ENCODE data around the gene RALGAPB. TPM values are rescaled to one million over a fixed set of nuclear protein-coding genes. Genes with fewer than 3 reads are reported as not detected.

Gene RALGAPB
- total and polyA plus RNA-seq, 10 donors: 6.8 to 62.5 (median 44.1) TPM

- H3K4me1 ChIP-seq: peaks cover 0 to 13% (median 4%) of the 10 kb centered on the region in 6 donors
- no peaks in the 10 kb centered on the region for H3K9me3 ChIP-seq
- peaks cover 0 to 73% (median 38%) of the 10 kb centered on the region in 7 donors for H3K27me3 ChIP-seq (replicated peaks in 1 of 7)
- TF ChIP-seq, protein P1, sequence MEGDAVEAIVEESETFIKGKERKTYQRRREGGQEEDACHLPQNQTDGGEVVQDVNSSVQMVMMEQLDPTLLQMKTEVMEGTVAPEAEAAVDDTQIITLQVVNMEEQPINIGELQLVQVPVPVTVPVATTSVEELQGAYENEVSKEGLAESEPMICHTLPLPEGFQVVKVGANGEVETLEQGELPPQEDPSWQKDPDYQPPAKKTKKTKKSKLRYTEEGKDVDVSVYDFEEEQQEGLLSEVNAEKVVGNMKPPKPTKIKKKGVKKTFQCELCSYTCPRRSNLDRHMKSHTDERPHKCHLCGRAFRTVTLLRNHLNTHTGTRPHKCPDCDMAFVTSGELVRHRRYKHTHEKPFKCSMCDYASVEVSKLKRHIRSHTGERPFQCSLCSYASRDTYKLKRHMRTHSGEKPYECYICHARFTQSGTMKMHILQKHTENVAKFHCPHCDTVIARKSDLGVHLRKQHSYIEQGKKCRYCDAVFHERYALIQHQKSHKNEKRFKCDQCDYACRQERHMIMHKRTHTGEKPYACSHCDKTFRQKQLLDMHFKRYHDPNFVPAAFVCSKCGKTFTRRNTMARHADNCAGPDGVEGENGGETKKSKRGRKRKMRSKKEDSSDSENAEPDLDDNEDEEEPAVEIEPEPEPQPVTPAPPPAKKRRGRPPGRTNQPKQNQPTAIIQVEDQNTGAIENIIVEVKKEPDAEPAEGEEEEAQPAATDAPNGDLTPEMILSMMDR (IDR thresholded peaks at IDR 0.05 in 8 of 11, conservative IDR thresholded peaks at IDR 0.05 in 3 of 11): no peak
- TF ChIP-seq POLR2AphosphoS5 (IDR thresholded peaks at IDR 0.05) (no peak), POLR2A (IDR thresholded peaks at IDR 0.05) (no peak)
- intact Hi-C loops (cut with DNase I; ENCODE audit: low total_unique reads): no loop called here
- H3K36me3 ChIP-seq: no peaks in the 10 kb centered on the region
- DNase-seq: no peak
- no peak overlapping the region for H3K4me3 ChIP-seq
- 60 to 76% (median 71%) methylated on average over 4 of the region's 4 CpGs for WGBS, 5 donors
- H3K27ac ChIP-seq: no peak overlapping the region
These were observed 132.2 kb downstream of the RALGAPB start for GRCh38 chr20:38604873-38605303.

- TF ChIP-seq POLR2A (IDR thresholded peaks at IDR 0.05) (no peak), POLR2AphosphoS5 (IDR thresholded peaks at IDR 0.05) (no peak)
- TF ChIP-seq, protein P1 (IDR thresholded peaks at IDR 0.05 in 8 of 11, conservative IDR thresholded peaks at IDR 0.05 in 3 of 11): no peak
- Histone ChIP-seq H3K27me3 (replicated peaks in 1 of 7) (peaks cover 0 to 60% (median 18%) of the 10 kb centered on the region in 7 donors), H3K4me3 (no peak overlapping the region), H3K27ac (no peak overlapping the region), H3K36me3 (no peaks in the 10 kb centered on the region), H3K9me3 (no peaks in the 10 kb centered on the region), H3K4me1 (no peaks in the 10 kb centered on the region)
- 32 to 40% (median 38%) methylated on average over 12 of the region's 12 CpGs for WGBS, 5 donors
- intact Hi-C loops (cut with DNase I; ENCODE audit: low total_unique reads): no loop called here
- DNase-seq: no peak
These were observed 134.7 kb downstream of the RALGAPB start for GRCh38 chr20:38607351-38607750.

GRCh38 chr20:38608188-38608587, 135.5 kb downstream of the RALGAPB start:
- intact Hi-C loops (cut with DNase I; ENCODE audit: low total_unique reads): no loop called here
- Histone ChIP-seq H3K27me3 (replicated peaks in 1 of 7) (peaks cover 0 to 57% (median 10%) of the 10 kb centered on the region in 7 donors), H3K4me3 (no peak overlapping the region), H3K36me3 (no peaks in the 10 kb centered on the region), H3K27ac (no peak overlapping the region), H3K4me1 (no peaks in the 10 kb centered on the region), H3K9me3 (no peaks in the 10 kb centered on the region)
- TF ChIP-seq, protein P1 (IDR thresholded peaks at IDR 0.05 in 8 of 11, conservative IDR thresholded peaks at IDR 0.05 in 3 of 11): no peak
- no peak for TF ChIP-seq POLR2AphosphoS5 (IDR thresholded peaks at IDR 0.05)
- TF ChIP-seq POLR2A (IDR thresholded peaks at IDR 0.05): no peak
- no peak for DNase-seq
- WGBS, 5 donors: 65 to 81% (median 74%) methylated on average over 4 of the region's 4 CpGs

GRCh38 chr20:38609815-38610214, 137.2 kb downstream of the RALGAPB start:
- 83 to 92% (median 90%) methylated on average over 4 of the region's 4 CpGs for WGBS, 5 donors
- peaks cover 0 to 49% (median 4%) of the 10 kb centered on the region in 7 donors for H3K27me3 ChIP-seq (replicated peaks in 1 of 7)
- intact Hi-C loops (cut with DNase I; ENCODE audit: low total_unique reads): no loop called here
- H3K4me1 ChIP-seq: no peaks in the 10 kb centered on the region
- no peak for DNase-seq
- no peak for TF ChIP-seq POLR2A (IDR thresholded peaks at IDR 0.05)
- no peak for TF ChIP-seq POLR2AphosphoS5 (IDR thresholded peaks at IDR 0.05)
- TF ChIP-seq, protein P1 (IDR thresholded peaks at IDR 0.05 in 8 of 11, conservative IDR thresholded peaks at IDR 0.05 in 3 of 11): no peak
- no peaks in the 10 kb centered on the region for H3K36me3 ChIP-seq
- no peaks in the 10 kb centered on the region for H3K9me3 ChIP-seq
- no peak overlapping the region for H3K27ac ChIP-seq
- no peak overlapping the region for H3K4me3 ChIP-seq

Data from spleen (tissue), 11 donors.